Neural cell (in vitro differentiated cells): ENCODE measurements around the gene OR10J4. TPM values are rescaled to one million over a fixed set of nuclear protein-coding genes. Genes with fewer than 3 reads are reported as not detected.

Experiments
- H2AFZ ChIP-seq: fragments of 200-600, 300-800 bp; sonication (generic), shearing (Covaris generic); 2 replicates; pipeline ENCODE4 v1.6.0; 2014; ENCODE audit warnings: low read depth, mild to moderate bottlenecking, antibody characterized with exemption, low read length, moderate library complexity
- H3F3A ChIP-seq: fragments of 200-600 bp; shearing (Covaris generic); 2 replicates; pipeline ENCODE4 v1.6.1; 2016; ENCODE audit warnings: mild to moderate bottlenecking, moderate library complexity, mixed read lengths, antibody characterized with exemption, low read length; ENCODE audit not compliant: insufficient read depth, poor library complexity, severe bottlenecking
- H3K27ac ChIP-seq: fragments of 200-600, 300-800 bp; sonication (generic), shearing (Covaris generic); 2 replicates; pipeline ENCODE4 v1.5.1; 2014; ENCODE audit warnings: mild to moderate bottlenecking, low read length, moderate library complexity
- H3K27me3 ChIP-seq: fragments of 300-800, 200-600 bp; sonication (generic), shearing (Covaris generic); 2 replicates; pipeline ENCODE4 v1.6.0; 2014; ENCODE audit warnings: mild to moderate bottlenecking, low read depth, low read length, moderate library complexity; ENCODE audit not compliant: insufficient read depth
- H3K36me3 ChIP-seq: fragments of 300-800, 200-600 bp; sonication (generic), shearing (Covaris generic); 2 replicates; pipeline ENCODE4 v1.5.1; 2014; ENCODE audit warnings: mild to moderate bottlenecking, antibody characterized with exemption, low read length, moderate library complexity; ENCODE audit not compliant: insufficient read depth
- H3K4me2 ChIP-seq: fragments of 300-800, 200-600 bp; sonication (generic), shearing (Covaris generic); 2 replicates; pipeline ENCODE4 v1.6.0; 2014; ENCODE audit warnings: mild to moderate bottlenecking, low read length
- H3K4me3 ChIP-seq: fragments of 300-800, 200-600 bp; sonication (generic), shearing (Covaris generic); 2 replicates; pipeline ENCODE4 v1.5.1; 2014; ENCODE audit warnings: mild to moderate bottlenecking, low read length, moderate library complexity
- H3K79me2 ChIP-seq: fragments of 200-600 bp; shearing (Covaris generic); replicated peaks from 2 replicates; pipeline ENCODE4 v1.6.0; 2014; ENCODE audit warnings: mild to moderate bottlenecking, low read length, moderate library complexity; ENCODE audit not compliant: insufficient read depth
- H3K9ac ChIP-seq: fragments of 300-800, 200-600 bp; sonication (generic), shearing (Covaris generic); 2 replicates; pipeline ENCODE4 v1.6.1; 2016; ENCODE audit warnings: mild to moderate bottlenecking, low read length, mixed read lengths
- H3K9me2 ChIP-seq: fragments of 200-600 bp; shearing (Covaris generic); 2 replicates; pipeline ENCODE4 v1.6.1; 2016; ENCODE audit warnings: mild to moderate bottlenecking, low read length, mixed read lengths; ENCODE audit not compliant: insufficient read depth
- H3K9me3 ChIP-seq: fragments of 200-600, 300-800 bp; sonication (generic), shearing (Covaris generic); 2 replicates; pipeline ENCODE4 v1.6.1; 2016; ENCODE audit warnings: mild to moderate bottlenecking, mixed run types, low read length, moderate library complexity, mixed read lengths
- H4K20me1 ChIP-seq: fragments of 200-600 bp; shearing (Covaris generic); 2 replicates; pipeline ENCODE4 v1.6.1; 2016; ENCODE audit warnings: mild to moderate bottlenecking, mixed run types; ENCODE audit not compliant: insufficient read depth
- CTCF ChIP-seq: fragments of 450-650 bp; IDR thresholded peaks from 2 replicates; pipeline ENCODE4 v1.5.1; 2014; ENCODE audit warnings: antibody characterized with exemption, mild to moderate bottlenecking, moderate library complexity; ENCODE audit not compliant: poor library complexity, severe bottlenecking
- EP300 ChIP-seq: fragments of 450-650 bp; conservative IDR thresholded peaks from 2 replicates; pipeline ENCODE4 v1.6.1; 2014; ENCODE audit warnings: antibody characterized with exemption, mild to moderate bottlenecking, moderate library complexity; ENCODE audit not compliant: poor library complexity, severe bottlenecking
- EZH2 ChIP-seq: fragments of 200-600, 300-800 bp; shearing (Covaris generic), sonication (generic); IDR thresholded peaks from 2 replicates; pipeline ENCODE4 v1.6.1; 2014; ENCODE audit warnings: antibody characterized with exemption, low read length, borderline replicate concordance, mild to moderate bottlenecking; ENCODE audit not compliant: insufficient read depth, poor library complexity, severe bottlenecking
- MXI1 ChIP-seq: fragments of 450-650 bp; conservative IDR thresholded peaks from 2 replicates; pipeline ENCODE4 v1.6.1; 2014; ENCODE audit warnings: antibody characterized with exemption, mild to moderate bottlenecking; ENCODE audit not compliant: poor library complexity, severe bottlenecking
- POLR2AphosphoS5 ChIP-seq: IDR thresholded peaks from 2 replicates; pipeline ENCODE4 v1.6.1; 2012
- RAD21 ChIP-seq: fragments of 450-650 bp; conservative IDR thresholded peaks from 2 replicates; pipeline ENCODE4 v1.6.1; 2014; ENCODE audit warnings: antibody characterized with exemption, mild to moderate bottlenecking, moderate library complexity
- REST ChIP-seq: IDR thresholded peaks from 2 replicates; pipeline ENCODE4 v1.6.1; 2012; ENCODE audit warnings: borderline replicate concordance
- SMC3 ChIP-seq: fragments of 450-650 bp; conservative IDR thresholded peaks from 2 replicates; pipeline ENCODE4 v1.6.1; 2014; ENCODE audit warnings: antibody characterized with exemption, mild to moderate bottlenecking, moderate library complexity; ENCODE audit not compliant: poor library complexity
- TAF1 ChIP-seq: IDR thresholded peaks from 2 replicates; pipeline ENCODE4 v1.6.1; 2012; ENCODE audit warnings: low read depth
- polyA plus RNA-seq: library from polyadenylated mRNA; depleted of rRNA; stranded (reverse); fragments of >200 nt; gene quantifications from 2 replicates; pipeline ENCODE4 v1.2.3, GENCODE V29; 2014

The OR10J4 gene
- polyA plus RNA-seq, 1 donor from 2014 or later: not detected

GRCh38 chr1:159473335-159473734 lies 41.3 kb downstream of the OR10J4 start:
- Histone ChIP-seq H2AFZ (no peak overlapping the region), H3K9me3 (no peaks in the 10 kb centered on the region), H3K9me2 (no peaks in the 10 kb centered on the region), H3K79me2 (no peaks in the 10 kb centered on the region), H3K4me2 (no peak overlapping the region), H3K27me3 (no peaks in the 10 kb centered on the region), H3K27ac (no peak overlapping the region), H3K36me3 (no peaks in the 10 kb centered on the region), H3K4me3 (no peak overlapping the region), H3K9ac (no peak overlapping the region), H3F3A (no peaks in the 10 kb centered on the region), H4K20me1 (no peaks in the 10 kb centered on the region)
- TF ChIP-seq EP300 (no peak), POLR2AphosphoS5 (no peak), CTCF (no peak), RAD21 (no peak), SMC3 (no peak), EZH2 (no peak), MXI1 (no peak), TAF1 (no peak), REST (no peak)

- Histone ChIP-seq H3K27ac (no peak overlapping the region), H4K20me1 (no peaks in the 10 kb centered on the region), H3K4me3 (no peak overlapping the region), H3K79me2 (no peaks in the 10 kb centered on the region), H3K9ac (no peak overlapping the region), H2AFZ (no peak overlapping the region), H3K9me2 (no peaks in the 10 kb centered on the region), H3K27me3 (no peaks in the 10 kb centered on the region), H3K9me3 (no peaks in the 10 kb centered on the region), H3F3A (no peaks in the 10 kb centered on the region), H3K36me3 (no peaks in the 10 kb centered on the region), H3K4me2 (no peak overlapping the region)
- TF ChIP-seq REST (no peak), POLR2AphosphoS5 (no peak), RAD21 (no peak), TAF1 (no peak), EP300 (no peak), SMC3 (no peak), MXI1 (no peak), CTCF (no peak), EZH2 (no peak)
Observed at GRCh38 chr1:159474926-159475325, 42.9 kb downstream of the OR10J4 start.
